ENCODE measurements around the gene BACE2. TPM values are rescaled to one million over a fixed set of nuclear protein-coding genes. Genes with fewer than 3 reads are reported as not detected.

Gene BACE2
- total and polyA plus RNA-seq, 2 of the 4 experiments (the other 2 are of a cell fraction): 17.0 to 35.5 TPM

DNA sequence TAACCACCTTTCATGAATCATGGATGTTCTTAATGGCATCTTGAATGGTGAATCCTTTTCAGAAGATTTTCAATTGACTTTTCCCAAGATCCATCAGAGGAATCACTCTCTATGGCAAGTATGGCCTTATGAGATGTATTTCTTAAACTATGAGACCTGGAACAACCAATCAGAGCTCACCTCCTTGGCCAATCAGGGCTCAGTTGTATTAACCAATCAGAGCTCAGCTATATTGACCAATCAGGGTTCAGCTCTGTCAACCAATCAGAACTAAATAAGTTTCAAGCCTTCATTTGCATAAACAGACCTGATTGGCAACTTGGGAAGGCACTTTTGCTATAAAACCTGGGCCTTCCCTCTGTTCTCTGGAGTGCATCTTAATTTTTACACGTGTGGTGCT is 135.0 kb downstream of the BACE2 start:
- no peak overlapping the region for H2AK9ac ChIP-seq (replicated peaks; ENCODE audit: low read depth, low read length, poor library complexity)
- POLR2A ChIA-PET (ENCODE audit: unreplicated experiment): no interaction called here
- no peak overlapping the region for H2BK120ac ChIP-seq (ENCODE audit: low read depth, low read length)
- TF ChIP-seq MXI1 (IDR thresholded peaks at IDR 0.05; ENCODE audit: borderline replicate concordance, low read depth, low read length): no peak
- TF ChIP-seq MAFK (IDR thresholded peaks at IDR 0.05; ENCODE audit: low read depth, low read length): no peak
- no peak for TF ChIP-seq SMC3 (IDR thresholded peaks at IDR 0.05; ENCODE audit: low read depth, low read length)
- TF ChIP-seq RAD21 (IDR thresholded peaks at IDR 0.05; ENCODE audit: low read length): no peak
- no peak for TF ChIP-seq MAZ (IDR thresholded peaks at IDR 0.05; ENCODE audit: borderline replicate concordance, low read depth, low read length)
- TF ChIP-seq FOS (IDR thresholded peaks at IDR 0.05; ENCODE audit: low read depth, low read length): no peak
- TF ChIP-seq POLR2A (IDR thresholded peaks at IDR 0.05; ENCODE audit: low read depth, low read length): no peak
- TF ChIP-seq BHLHE40 (IDR thresholded peaks at IDR 0.05; ENCODE audit: low read depth, low read length): no peak
- TF ChIP-seq, protein P1, sequence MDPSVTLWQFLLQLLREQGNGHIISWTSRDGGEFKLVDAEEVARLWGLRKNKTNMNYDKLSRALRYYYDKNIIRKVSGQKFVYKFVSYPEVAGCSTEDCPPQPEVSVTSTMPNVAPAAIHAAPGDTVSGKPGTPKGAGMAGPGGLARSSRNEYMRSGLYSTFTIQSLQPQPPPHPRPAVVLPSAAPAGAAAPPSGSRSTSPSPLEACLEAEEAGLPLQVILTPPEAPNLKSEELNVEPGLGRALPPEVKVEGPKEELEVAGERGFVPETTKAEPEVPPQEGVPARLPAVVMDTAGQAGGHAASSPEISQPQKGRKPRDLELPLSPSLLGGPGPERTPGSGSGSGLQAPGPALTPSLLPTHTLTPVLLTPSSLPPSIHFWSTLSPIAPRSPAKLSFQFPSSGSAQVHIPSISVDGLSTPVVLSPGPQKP (IDR thresholded peaks at IDR 0.05; ENCODE audit: borderline replicate concordance, low read depth, low read length): no peak
- no peak for TF ChIP-seq RCOR1 (IDR thresholded peaks at IDR 0.05; ENCODE audit: insufficient replicate concordance, low read length)
- TF ChIP-seq, protein P2, sequence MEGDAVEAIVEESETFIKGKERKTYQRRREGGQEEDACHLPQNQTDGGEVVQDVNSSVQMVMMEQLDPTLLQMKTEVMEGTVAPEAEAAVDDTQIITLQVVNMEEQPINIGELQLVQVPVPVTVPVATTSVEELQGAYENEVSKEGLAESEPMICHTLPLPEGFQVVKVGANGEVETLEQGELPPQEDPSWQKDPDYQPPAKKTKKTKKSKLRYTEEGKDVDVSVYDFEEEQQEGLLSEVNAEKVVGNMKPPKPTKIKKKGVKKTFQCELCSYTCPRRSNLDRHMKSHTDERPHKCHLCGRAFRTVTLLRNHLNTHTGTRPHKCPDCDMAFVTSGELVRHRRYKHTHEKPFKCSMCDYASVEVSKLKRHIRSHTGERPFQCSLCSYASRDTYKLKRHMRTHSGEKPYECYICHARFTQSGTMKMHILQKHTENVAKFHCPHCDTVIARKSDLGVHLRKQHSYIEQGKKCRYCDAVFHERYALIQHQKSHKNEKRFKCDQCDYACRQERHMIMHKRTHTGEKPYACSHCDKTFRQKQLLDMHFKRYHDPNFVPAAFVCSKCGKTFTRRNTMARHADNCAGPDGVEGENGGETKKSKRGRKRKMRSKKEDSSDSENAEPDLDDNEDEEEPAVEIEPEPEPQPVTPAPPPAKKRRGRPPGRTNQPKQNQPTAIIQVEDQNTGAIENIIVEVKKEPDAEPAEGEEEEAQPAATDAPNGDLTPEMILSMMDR (conservative IDR thresholded peaks at IDR 0.05; ENCODE audit: low read depth, low read length): no peak
- no peak for TF ChIP-seq CEBPB (IDR thresholded peaks at IDR 0.05; ENCODE audit: low read depth, low read length)
- H3K14ac ChIP-seq (replicated peaks; ENCODE audit: low read depth, low read length): no peak overlapping the region
- H3K79me1 ChIP-seq (ENCODE audit: low read depth in 1 of 2, low read length in 2 of 2): no peaks in the 10 kb centered on the region
- H3K4me3 ChIP-seq (ENCODE audit: insufficient read depth, low read depth, low read length): no peak overlapping the region
- dilution Hi-C loops (cut with HindIII; ENCODE audit: low sequenced_read_pairs, unreplicated experiment) (no loop called here), intact Hi-C loops (cut with micrococcal nuclease) (no loop called here), in situ Hi-C loops (cut with MboI; ENCODE audit: low sequenced_read_pairs) (no loop called here)
- H2BK15ac ChIP-seq (ENCODE audit: low read depth, low read length): no peak overlapping the region
- H3K36me3 ChIP-seq (ENCODE audit: control insufficient read depth, insufficient read depth, low read length): no peaks in the 10 kb centered on the region
- H2BK20ac ChIP-seq (ENCODE audit: low read depth, low read length): no peak overlapping the region
- no peak overlapping the region for H2AFZ ChIP-seq (replicated peaks; ENCODE audit: low read length, poor library complexity)
- no peaks in the 10 kb centered on the region for H3K9me1 ChIP-seq (ENCODE audit: insufficient read depth, low read length)
- no peak overlapping the region for H4K91ac ChIP-seq (ENCODE audit: insufficient read depth, low read depth, low read length)
- no peak overlapping the region for H3K4me2 ChIP-seq (ENCODE audit: low read depth, low read length)
- H3K9me3 ChIP-seq (ENCODE audit: control insufficient read depth, insufficient read depth, low read length): no peaks in the 10 kb centered on the region; the same call in 1 of the 2 replicates
- CTCF ChIA-PET: no interaction called here
- ATAC-seq (ENCODE audit: low read depth) (no peak), DNase-seq (no peak)
- H3K4me1 ChIP-seq (ENCODE audit: control insufficient read depth, insufficient read depth, low read length): no peaks in the 10 kb centered on the region
- H3K18ac ChIP-seq (ENCODE audit: low read depth, low read length): no peak overlapping the region
- no peak overlapping the region for H3K9ac ChIP-seq (ENCODE audit: low read depth, low read length)
- H3K27ac ChIP-seq (ENCODE audit: insufficient read depth, low read length): no peak overlapping the region
- no peaks in the 10 kb centered on the region for H4K20me1 ChIP-seq (ENCODE audit: insufficient read depth, low read length)
- BruUV-seq (replicated peaks): no TSS peak
- no peaks in the 10 kb centered on the region for H3K27me3 ChIP-seq (ENCODE audit: control insufficient read depth, insufficient read depth, low read length)
- H3K23ac ChIP-seq (ENCODE audit: low read depth, low read length): no peak overlapping the region
- WGBS, 2 experiments (ENCODE audit: extremely low coverage in 2 of 2, insufficient read length in 1 of 2): no CpG with 5 or more reads among the region's 1 CpG
- H4K5ac ChIP-seq (ENCODE audit: low read depth, low read length): no peak overlapping the region
- no peak overlapping the region for H2AK5ac ChIP-seq (ENCODE audit: low read depth, low read length)
- H3K4ac ChIP-seq (ENCODE audit: low read depth, low read length): no peak overlapping the region
- no peak overlapping the region for H2BK5ac ChIP-seq (ENCODE audit: low read depth, low read length, poor library complexity, severe bottlenecking)
- H4K8ac ChIP-seq (ENCODE audit: low read depth in 2 of 2, low read length in 2 of 2): no peak overlapping the region
- no peak overlapping the region for H3K56ac ChIP-seq (ENCODE audit: extremely low read depth, insufficient read depth, low read length)

Data from IMR-90 (cell line).